Measurements from ENCODE around the gene NEMP2. TPM values are rescaled to one million over a fixed set of nuclear protein-coding genes. Genes with fewer than 3 reads are reported as not detected.
"Not testable (repeated sequence)": the region's sequence is repeated elsewhere in the genome, so short reads cannot be mapped to it uniquely, and the experiment has no call there.

NEMP2 gene
- total RNA-seq, 1 donor from 2014 or later: 6.1 TPM

- no peak for DNase-seq
Observed at GRCh38 chr2:190526105-190526750, 8.3 kb downstream of the NEMP2 start.

DNA sequence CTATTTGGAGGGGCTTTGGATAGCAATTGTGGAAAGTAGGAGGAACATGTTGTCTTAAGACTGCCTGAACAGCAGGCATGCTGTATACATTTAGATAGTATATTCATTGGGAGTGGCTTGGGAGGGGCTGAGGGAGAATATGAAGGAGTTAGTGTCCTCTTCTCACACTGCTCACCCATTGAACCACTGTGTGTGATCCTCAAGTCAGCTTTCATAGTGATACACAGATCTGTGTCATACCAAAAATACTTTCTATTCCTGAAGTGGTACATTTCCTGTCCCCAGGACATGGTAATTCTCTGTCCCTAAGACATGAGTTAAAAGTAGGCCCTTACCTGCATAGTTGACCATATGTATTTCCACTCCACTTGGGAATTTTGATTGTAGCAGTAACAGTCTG lies 9.6 kb downstream of the NEMP2 start:
- no peak for DNase-seq

DNA sequence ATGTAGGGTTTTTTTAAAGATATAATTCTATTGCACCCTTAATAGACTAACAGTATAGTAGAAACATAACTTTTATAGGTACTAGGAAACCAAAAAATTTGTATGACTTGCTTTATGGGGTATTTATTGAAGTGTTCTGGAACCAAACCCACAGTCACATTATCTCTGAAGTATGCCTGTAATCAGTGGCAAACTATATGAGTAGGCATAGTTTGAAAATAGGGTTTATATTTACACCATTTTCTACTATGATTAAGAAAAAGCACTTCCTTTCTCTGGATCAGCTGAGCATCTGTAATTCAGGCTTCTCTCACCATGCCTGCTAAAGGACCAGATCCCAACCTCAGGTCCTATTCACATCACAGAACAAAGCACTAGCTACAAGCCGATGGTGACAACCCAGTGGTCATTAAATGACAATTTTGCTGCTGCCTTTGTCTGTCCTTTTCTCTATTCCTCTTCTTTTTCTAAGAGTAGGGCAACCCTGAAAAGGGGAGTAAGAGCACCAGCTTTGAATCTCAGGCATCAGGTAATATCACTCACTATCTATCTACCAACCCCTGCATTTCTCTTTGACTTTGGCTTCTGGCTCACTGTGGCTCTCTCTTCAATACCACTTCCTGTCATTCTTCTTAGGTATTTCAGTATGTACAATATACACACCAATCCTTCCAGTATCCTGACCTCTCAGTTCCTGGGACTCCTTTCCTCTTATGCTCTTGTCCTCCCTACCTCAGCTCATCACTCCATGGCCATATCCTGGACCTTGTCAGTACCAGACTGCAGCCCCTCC lies 14.4 kb downstream of the NEMP2 start:
- no peak for DNase-seq

DNA sequence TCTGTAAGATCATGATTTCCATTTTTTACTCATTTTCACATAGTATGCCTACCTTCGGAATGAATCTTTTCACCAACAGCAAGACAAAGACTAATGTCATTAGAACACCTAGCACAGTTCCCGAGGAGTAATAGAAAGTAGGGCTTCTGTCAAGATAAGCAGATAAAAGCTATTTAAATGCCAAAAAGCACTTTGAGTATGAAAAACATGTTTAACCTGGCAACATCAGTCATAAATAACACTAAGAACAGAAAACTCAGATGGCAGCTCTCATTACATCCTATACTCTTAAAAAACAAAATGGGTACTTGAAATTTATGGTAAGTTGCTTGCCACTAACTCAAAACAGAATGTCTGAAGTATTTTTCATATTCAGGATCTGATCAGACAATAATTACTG lies 17.1 kb downstream of the NEMP2 start:
- DNase-seq: no peak

GRCh38 chr2:190515687-190516086 lies 18.8 kb downstream of the NEMP2 start:
- no peak for DNase-seq

DNA sequence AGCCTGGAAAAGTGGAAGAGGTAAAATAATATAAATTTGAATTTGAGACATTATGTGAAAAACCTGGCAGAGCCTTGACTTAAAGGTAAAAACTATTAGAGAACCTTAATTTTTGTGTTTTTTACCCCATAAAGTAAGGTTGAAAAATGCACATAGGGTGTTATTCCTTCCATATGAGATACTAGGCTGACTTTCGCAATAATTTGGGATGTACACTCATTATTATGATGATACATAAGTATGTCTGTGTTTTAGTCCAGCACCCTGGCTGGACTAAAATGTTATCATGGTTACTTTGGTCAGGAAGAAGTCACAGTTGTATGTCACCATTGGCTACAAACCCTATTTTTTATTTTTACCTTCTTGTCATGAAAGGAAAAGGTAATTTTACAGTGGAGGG lies 19.8 kb downstream of the NEMP2 start:
- DNase-seq: no peak

DNA sequence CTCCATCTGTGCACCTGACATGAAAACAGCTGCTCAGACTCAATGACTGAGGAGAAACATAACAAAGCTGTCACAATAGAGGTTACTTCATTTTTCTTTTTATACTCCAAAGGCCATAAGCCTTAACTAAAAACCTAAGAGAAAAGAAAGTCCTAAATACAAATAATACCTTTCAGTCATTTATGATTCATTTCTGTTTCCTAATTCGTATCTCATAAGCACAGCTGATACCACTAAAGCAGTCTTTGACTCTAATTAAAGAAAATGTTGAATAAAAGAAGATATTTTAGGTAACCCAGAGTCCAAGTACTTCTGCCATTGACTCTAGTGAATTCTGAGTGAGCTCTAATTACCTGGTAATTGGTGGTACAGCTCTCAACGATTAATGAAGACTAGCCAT lies 20.6 kb downstream of the NEMP2 start:
- no peak for DNase-seq

DNA sequence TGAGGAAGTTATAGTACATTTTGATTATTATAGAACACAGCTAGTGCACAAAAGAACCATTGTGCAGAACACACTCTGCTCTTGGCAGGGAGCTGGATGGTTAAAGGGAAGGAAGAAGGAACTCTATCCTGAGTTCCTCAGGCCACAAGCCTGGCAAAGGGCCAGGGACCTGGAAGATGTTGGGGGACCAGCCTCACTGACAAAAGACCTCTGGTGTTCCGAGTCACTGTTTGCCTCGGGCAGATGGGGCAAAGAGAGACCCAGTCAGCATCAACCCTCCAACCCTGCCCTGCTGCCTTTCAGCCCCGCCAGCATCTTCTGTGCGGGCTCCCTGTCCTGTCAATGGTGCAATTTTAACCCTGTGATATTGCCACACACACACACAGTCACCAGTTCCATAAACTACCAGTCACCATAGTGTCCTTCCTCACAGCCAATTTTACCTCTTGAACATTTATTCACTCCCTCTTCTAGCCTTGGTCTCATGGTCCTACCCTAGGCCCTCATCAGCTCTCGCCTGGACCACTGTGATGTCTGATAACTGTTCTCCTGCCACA lies 21.9 kb downstream of the NEMP2 start:
- DNase-seq: no peak

- no peak for DNase-seq
Observed at GRCh38 chr2:190511104-190511503, 23.4 kb downstream of the NEMP2 start.

GRCh38 chr2:190509895-190510294 lies 24.6 kb downstream of the NEMP2 start:
- DNase-seq: not testable (repeated sequence)

- DNase-seq: no peak
Observed at GRCh38 chr2:190507135-190507534, 27.4 kb downstream of the NEMP2 start.

- DNase-seq: no peak
Observed at GRCh38 chr2:190506666-190507065, 27.9 kb downstream of the NEMP2 start.

- no peak for DNase-seq
Observed at GRCh38 chr2:190505696-190506095, 28.8 kb downstream of the NEMP2 start.

GRCh38 chr2:190504912-190505311 lies 29.6 kb downstream of the NEMP2 start:
- no peak for DNase-seq

GRCh38 chr2:190503088-190503487 lies 31.4 kb downstream of the NEMP2 start:
- DNase-seq: no peak

DNA sequence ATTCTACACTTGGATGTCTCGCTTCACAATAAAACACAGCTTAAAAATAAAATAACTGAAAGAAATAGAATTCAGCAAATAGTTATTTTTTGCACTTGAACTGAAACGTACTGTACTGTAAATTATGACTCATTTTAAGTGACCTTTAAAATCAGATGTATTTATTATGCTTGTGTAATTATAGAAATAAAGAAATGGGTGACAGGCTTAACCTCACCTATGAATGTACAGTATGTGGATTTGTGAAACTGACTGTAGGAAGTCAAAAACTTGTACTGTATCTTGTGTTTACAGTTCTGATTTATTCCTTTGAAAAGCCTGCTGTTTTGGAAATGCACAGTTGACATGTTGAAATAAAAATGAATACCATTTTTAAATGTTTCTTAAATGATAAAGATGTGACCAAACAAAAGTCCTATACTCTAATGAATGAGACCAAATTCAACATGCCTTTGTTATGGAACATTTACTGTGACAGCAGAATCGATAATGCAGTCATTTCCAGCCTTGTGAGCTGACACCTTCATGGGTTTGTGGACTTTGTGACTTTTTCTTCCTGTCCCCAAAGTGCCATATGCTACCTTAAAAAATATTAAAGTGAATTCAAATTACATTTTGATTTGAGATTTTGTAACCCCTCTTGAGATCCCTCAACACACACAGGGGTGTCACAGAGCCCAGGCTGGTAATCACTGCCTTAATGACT lies 32.7 kb downstream of the NEMP2 start:
- no peak for DNase-seq

- no peak for DNase-seq
Observed at GRCh38 chr2:190501231-190501630, 33.3 kb downstream of the NEMP2 start.

DNA sequence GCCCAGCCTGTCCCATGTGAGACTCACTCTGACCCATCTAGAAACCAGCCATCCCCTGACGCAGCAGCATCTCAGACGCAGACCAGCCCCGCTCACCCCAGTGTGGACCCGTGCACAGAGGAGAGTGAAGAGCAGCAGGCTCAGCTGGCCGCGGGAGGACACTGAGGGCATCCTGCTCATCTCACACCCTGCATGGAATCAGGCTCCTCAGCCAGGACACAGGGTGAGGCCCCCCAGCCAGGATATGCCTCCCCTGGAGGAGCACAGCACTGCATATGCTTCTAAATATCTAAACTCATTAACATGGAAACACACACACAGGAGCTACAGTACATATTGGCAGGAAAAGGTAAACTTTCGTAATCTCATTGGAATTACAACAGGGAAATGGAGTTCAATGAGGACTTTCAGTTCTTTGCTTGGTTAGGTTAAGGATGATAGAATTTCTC lies 34.4 kb downstream of the NEMP2 start:
- DNase-seq: no peak

GRCh38 chr2:190499273-190499672 lies 35.2 kb downstream of the NEMP2 start:
- DNase-seq: no peak

DNA sequence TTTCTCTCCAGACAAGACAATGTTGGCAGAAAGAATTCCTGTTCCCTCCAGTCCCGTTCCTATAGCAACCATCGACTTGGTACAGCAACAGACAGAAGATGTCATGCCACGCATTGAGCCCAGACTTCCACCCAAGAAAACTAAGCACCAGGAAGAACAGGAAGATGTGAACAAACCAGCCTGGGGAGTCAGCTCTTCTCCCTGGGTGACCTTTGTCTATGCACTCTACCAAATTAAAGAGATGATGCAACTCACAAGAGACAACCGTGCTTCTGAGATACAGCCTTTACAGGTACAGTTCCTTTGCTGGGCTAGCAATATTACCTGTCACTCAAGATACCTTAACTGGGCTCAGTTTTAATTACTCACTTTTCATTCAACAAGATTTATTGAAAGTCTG lies 37.1 kb downstream of the NEMP2 start:
- no peak for DNase-seq

DNA sequence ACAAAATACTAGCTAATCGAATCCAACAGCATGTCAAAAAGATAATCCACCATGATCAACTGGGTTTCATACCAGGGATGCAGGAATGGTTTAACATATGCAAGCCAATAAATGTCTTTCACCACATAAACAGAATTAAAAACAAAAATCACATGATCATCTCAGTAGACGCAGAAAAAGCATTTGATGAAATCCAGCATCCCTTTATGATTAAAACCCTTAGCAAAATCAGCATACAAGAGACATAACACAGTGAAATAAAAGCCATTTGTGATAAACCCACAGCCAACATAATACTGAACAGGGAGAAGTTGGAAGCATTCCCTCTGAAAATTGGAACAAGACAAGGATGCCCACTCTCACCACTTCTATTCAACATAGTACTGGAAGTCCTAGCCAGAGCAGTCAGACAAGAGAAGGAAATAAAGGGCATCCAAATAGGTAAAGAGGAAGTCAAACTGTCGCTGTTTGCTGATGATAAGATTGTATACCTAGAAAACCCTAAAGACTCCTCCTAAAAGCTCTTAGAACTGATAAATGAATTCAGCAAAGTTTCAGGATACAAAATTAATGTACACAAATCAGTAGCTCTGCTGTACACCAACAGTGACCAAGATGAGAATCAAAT lies 39.8 kb downstream of the NEMP2 start:
- not testable (repeated sequence) for DNase-seq

GRCh38 chr2:190493095-190493494 lies 41.4 kb downstream of the NEMP2 start:
- DNase-seq: no peak

DNA sequence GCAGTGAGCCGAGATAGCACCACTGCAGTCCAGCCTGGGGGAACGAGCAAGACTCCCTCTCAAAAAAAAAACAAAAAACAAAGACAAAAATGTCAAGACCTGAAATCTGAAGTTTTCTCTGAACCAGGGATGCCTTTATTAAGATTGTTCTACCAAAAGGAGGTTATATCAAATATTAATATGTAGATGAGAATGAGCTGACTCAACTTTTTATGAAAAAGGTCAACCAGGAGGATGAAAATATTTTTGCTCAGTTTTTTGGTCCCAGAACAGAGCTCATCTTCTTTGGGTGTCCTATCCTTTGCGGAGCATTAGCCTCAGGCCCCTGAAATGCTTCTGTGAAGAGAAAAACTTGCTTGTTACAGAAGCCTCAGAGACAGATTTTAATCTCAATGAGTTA lies 44.0 kb downstream of the NEMP2 start:
- no peak for DNase-seq

Data from skin of body (tissue), 2 donors.